Activated naive CD4-positive, alpha-beta T cell treated with anti-CD3 and anti-CD28 coated beads, Interleukin-2, amount 50 U/mL, for 16 hours (primary cell): ENCODE results near the gene ANP32A.

Source experiments
- DNase-seq: peaks from one replicate; pipeline ENCODE4 v3.0.0-alpha.2; 2020

The ANP32A gene

DNA sequence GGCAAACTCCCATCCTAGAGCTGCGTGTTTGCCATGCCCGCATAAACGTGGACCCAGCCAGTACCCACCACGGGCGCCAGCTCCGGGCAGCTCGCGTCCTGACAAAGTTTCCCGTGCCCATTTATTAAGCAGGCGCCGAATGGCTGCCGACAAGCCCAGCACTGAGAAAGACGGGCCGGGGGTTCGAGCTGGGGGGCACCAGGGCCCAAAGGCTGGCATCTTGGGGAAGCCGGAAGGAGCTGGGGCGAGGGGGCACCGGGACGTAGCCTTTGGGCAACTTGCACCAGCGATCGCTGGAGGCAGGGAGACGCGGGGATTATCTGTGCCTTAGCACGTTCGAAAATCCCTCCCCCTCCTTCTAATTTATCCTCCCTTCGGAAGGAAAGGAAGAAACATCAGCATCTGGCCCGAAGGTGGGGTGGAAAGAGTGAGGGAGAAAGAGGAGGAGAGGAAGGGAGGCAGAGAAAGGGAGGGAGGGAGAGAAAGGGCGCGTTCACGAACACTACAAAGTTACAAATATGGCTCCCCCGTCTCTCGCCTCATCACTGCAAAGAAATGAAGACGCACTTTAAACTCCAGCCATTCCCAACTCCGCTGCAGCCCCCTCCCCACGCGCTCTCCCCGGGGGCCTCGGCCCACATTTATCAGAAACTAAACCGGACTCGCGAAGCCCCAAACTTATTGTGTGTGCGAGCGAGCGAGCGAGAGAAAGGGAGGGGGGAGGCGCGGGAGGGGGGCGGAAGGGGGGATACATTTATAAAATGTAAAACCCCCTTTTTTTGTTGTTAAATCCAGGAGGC is 1.0 kb downstream of the ANP32A start:
- DNase-seq = peak; percentile 49

DNA sequence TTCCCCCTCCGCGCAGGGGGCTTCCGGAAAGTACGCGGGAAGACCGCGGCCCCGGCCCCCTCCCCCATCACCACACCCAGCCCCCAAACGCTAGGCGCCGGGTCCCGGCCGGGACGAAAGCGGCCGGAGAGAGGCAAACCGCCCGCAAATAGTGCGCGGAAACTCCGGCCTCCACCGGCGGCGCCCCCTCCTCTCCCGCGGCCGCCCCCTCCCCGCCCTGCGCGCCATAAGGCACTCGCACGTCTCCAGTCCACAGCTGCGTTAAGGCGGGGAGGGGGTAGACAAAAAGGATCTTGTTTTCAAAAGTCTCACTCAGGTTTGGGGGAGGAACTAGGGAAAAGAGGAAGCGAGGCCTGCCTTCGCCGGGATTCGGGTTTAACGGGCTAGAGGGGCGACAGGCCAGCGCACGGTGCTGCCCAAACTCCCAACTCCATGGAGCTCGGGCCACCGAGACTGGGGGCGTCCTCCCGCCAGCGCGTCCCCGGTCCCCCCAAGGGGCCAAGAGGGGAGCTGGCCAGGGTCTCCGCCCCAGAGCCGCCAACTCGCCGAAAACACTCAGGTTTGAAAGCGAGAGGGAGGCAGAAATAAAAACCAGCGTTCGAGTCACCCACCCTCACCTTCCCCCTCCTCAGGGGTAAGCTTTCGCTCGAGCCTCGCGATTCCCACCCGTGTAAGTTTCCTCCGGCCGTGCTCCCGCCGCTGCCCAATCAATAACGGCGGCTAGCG is 1.8 kb downstream of the ANP32A start:
- peak; percentile 46 for DNase-seq

DNA sequence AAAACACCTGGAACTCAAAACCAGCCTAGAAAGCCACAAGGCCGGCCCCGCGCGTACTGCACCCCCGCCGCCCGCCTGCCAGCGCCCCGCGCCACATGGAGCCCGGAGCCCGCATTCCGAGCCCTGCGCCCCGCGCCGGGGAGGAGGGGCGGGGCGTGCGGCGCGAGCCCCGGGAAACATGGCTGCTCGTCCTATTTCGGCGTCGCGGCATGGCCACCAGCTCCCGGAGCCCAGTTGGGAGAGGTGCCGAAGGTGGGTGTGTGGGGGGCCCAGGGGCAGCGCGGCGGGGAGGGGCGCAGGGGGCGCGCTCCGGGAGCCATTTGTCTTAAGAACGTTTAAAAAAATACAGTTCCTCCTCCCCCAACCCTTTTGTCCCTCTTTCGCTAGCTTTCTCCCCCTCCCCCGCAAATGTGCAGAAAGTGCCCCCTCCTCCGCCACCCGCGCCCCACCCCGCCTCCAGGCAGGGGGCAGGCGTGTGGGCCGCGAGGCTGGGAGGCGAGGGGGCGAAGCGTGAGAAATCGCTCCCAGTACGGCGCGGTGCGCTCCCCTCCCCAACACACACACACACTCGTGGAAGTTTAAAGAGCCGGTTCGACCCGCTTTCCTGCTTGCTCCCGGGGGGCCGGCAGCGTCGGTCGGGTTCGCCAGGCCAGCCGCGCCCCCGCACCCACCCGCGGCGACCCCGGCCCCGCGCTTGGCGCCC is 2.5 kb downstream of the ANP32A start:
- DNase-seq = peak; percentile 75

DNA sequence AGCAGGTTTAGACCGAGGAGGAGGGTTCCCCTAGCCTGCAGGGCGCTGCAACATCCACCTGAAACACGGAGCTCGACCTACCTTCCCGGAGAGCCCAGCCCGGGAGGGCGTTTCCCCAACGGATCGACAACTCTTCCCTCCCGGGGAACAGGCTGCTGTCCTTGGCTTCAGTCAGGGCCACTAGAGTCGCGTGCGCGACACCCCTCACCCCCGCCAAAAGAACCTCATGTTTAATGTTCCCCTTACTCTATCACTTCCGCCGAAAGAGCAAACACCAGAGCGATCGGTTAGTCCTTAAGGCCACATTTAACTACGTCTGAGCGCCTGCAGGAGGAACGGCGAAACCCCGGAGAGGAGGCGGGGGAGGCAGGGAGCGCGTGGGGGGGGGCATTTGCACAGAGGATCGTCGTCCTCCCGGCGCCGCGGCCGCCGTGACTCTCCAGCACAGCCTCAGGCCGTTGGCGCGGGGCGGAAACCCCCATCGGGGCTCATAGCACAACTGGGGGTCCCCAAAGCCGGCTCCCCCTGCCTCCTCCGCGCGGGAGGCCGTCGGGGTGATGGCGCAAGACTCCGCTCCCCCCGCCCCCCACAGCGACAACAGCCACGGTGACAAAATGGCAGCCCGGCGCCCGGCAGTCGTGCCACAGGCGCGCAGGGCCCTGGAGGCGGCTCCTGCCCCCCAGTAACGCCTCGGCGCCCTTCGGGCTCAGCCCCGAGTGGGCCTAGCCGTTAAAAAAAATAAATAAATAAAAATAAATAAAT is 3.2 kb downstream of the ANP32A start:
- DNase-seq = peak; percentile 77

DNA sequence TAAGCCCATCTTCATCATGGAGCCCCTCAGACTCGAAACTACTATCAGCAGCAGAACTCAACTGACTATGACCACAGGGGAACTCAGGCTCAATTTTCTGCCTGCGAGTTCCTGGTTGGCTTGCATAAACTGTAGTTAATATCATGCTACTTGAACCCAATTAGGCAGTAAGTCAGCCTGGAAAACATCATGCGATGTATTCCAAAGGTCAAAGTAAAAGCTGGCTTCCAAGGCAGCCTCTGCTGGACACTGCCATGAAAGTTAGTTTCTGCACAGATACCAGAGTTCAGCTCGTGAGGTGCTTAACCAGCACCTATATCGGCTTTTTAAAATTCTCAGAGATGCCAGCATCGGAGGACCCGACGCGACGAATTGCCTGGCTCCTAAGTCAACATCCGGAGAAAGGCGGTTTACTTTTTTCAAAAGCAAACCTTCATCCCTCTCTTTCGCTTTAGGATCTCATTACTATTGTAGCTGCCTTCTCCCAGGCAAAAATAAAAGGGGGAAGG is 3.8 kb downstream of the ANP32A start:
- DNase-seq = no peak

DNA sequence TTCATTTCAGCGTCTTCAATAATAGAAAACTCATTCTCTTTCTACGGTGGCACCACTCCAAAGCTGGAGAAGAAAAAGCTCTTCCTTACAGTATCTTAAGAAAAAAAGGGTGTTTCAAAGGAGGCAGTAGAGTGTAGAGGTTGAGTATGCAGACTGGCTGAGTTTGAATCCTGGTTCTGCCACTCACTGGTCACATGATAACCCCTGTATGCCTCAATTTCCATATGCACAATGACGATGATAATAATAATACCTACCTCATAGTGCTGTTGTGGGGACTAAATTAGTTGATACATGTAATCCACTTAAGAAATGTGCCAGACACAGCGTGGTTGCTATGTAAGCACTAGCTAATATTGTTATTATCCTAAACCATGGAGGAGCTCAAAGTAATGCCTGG is 4.5 kb downstream of the ANP32A start:
- no peak for DNase-seq

DNA sequence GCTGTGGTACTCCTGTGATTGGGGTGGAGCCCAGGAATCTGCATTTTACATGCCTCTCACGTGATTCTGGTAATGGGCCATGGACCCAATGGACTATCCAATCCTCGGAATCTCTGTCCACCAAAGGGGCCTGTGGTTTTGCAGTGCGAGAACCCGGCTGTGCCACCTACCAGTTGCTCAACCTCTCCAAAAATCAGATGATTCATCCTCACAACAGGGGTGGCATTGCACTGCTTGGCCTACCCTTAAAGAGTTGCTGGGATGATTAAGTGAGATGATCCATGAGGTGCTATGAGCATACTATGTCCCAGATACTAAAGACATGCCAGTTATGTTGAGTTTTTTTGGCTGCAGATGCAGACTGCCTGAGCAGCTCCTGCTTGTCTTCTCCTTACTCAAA is 5.1 kb downstream of the ANP32A start:
- DNase-seq = no peak

DNA sequence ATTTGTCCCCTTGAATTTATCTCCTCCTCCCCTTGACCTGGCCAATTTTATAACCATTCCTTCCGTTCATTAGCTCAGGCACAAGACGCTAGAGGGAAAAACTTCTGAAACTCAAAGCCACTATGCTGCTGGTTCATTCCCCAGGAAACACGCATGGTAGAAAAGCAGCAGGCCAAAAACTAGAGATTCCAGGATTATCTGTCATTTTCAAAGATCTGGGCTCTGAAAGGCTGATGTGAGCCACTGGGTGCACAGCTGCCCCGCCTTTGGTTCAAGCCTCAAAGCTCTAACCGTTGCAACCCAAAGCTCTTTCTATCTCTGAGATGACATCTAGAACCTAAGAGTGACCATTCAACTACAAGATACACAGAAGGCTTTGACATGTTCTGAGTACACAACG is 6.1 kb downstream of the ANP32A start:
- DNase-seq = no peak

DNA sequence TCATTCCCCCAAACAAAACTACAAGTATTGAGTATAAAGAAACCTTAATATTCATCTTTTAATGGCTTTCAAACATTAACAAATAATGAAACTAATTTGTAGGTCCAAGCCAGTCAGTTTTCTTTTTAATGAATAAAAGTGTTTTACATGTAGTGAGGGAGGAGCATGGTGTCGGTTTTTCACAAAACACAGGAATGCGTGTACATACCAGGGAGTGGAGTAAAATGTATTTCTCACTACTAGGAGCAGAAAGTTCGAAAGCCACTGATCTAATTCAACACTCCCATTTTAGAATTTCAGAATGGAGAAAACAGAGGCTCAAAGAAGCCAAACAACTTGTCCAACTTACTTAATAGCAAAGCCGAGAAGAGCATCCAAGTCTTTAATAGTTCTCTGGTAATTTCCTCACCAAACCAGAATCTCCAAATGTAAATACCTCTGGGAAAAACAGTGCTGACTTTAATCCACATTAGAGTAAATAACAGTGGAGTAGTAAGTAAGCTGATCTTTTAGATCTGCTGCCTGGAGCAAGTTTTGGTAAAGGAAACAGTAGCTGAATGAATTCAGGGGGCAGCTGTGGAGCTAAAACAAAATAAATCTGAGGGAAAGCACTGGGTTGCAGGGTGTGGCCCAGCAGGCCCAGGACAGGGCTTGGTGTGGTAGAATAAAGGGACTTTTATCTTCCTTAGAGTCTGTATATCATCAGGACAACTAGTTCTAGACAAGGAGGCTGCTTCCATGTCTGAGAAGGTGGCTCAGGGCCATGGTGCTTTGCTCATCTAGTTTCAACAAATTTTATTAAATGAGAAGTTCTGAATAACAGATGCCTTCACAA is 7.9 kb downstream of the ANP32A start:
- DNase-seq = no peak

DNA sequence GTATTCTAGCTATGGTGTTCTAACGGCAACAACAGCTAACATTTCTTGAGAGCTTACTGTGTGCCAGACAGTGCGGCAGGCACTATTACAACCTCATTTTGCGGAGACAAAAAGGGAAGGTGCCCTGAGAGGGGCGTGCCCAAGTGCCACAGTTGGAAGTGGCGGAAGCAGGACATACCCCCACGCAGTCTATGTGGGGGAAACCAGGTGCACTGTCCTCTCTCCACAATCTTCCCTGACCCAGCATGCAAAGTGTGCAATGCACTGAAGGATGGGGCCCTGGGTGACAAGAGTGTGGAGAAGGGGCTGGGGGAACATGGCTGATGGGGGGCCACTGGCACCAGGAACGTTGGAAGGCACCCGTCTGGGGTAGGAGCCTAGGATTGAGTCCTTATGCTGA is 8.6 kb downstream of the ANP32A start:
- no peak for DNase-seq

DNA sequence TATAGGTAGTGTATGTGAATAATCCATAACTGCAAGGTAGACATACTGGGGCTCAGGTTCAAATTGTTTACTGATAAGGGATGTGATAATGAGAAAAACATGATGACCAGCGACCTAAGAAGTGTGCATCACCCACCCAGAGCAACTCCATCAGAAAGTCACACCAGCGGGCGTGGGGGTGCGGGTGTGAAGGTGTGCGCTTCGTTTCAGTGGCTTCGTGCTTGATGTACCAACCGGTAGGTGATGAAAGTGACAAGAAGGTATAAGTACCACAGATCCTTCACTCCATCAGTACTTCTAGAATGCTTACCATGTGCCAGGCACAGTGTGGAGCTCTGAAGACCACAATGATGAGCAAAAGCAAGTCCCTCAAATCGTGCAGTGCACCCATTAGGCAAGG is 11.2 kb downstream of the ANP32A start:
- DNase-seq = no peak

DNA sequence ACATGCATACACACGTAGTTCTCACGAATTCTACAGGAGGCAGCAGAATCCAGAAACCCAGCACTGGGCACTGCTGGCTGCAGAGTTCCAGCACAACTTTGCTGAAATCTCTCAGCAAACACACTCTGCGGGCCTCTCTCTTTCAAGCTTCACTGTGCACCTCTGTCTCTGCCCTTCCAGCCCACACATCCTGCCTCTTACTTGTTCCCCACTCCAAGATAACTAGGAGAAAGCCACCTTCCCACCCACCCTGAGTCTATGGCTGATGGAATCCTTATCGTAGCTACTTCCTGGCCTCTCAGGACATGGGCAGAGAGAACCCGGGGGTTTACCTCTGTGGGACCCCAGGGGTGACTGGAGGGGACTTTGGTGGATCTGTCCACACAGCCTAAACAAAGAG is 11.9 kb downstream of the ANP32A start:
- DNase-seq = no peak

DNA sequence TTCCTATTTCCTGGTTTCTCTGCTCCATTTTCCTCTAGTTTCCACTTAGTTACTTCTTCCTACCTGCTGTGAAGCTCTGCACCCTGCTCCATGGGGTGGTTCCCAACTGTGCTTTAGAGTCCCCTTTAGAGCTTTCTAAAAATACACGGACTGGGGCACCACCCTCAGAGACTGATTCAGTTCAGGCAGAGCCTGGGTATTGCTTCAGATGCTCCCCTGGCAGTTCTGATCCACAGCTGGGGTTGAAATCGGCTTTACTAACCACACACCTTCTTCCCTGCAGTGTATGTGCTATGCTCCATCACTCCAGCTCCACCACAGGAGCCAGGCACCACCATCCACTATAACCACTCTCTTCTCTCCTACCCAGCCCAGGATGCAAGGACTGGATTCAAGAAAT is 12.6 kb downstream of the ANP32A start:
- DNase-seq = no peak

DNA sequence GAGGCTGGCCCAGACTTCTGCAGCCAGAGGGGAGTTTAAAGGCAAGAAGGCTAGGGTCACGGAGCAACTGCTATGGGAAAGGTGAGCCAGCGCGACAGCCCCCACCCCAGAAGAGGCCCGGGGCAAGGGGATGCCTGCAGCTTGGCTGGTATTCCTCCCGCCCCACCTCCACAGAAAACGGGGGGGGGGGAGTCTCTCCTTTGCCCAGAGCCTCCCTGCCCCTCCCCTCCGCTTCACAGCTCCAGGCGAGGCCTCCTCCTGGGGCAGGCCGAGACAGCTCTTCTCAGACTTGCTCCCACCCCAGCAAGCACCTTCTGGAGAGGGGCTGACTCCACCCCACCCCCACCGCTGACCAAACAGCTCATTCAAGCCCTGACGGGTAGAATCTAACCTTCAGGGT is 13.4 kb downstream of the ANP32A start:
- DNase-seq = no peak

DNA sequence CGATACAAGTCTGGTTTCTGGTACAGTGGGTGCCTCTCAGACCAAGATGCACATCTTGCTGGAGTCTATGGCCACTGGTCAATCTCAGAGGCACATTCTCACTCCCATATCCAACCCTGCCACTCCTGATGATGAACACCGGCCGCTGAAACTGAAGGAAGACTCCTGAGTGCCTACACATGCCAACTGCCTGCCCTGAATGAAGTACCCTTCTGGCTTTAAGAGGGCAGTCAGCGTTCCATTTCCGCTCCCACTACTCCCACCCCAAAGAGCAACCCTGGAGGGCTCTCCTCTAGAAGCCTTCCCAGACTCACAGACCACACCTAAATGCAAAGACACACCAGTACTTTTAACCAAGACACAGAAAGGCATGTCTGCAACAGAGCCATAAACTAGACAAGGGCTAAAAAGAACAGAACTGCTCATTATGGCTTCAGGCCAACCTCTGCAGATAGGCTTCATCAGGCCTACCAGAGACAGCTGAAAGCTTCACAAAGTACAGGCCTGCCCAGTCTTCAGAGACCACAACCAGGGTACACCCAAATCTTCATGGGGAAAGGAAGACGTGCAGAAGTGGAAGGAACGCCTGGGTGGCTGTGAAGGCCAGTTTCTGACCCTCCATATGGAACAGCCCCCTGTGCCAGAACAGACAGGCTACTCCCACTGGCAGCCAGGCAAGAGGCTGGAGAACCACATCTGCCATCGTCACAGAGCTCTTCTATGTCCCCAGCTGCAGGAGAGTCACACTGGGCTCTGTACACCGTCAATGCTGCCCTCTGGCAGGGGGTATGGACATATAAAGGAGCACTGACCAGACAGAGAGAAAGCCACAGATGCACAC is 14.3 kb downstream of the ANP32A start:
- DNase-seq = no peak

DNA sequence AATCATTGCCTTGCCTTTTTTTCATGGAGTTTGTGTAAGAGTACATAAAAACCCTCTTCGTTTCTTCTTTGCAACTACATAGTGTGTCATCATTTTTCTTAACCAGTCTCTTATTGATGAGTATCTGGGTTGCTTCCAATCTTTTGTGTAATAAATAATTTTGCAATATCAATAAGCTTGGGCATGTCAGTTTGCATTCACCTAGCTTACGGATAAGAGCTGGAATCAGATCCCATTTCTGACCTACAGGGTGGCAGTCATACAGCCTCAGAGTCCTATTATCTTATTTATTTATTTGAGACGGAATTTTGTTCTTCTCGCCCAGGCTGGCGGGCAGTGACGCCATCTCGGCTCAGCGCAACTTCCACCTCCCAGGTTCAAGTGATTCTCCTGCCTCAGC is 18.3 kb downstream of the ANP32A start:
- no peak for DNase-seq

DNA sequence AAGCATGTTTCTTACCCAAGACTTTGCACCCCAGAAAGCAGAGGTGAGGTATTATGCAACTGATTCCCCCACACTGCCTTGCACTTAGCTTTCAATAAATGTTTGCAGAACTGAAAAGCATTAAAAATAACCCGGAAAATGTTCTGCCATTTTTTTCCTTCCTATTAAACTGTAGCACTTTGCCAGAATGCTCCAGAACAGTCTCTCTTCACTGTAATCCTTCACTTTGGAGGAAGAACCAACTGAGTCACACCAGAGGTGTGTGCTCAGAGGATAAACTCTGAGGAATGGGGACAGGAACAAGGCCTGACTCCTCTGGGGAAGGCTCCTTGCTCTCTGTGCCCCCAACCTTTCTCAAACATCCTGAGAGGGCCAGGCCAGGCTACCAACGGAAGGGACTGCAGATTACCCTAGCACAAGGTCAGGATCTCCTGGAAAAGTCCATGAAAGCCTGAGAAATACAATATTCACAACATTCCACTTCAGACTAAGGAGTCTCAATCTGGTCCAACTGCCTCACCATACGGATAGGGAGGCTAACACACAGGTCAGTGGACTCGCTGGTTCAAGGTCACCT is 19.0 kb downstream of the ANP32A start:
- no peak for DNase-seq

DNA sequence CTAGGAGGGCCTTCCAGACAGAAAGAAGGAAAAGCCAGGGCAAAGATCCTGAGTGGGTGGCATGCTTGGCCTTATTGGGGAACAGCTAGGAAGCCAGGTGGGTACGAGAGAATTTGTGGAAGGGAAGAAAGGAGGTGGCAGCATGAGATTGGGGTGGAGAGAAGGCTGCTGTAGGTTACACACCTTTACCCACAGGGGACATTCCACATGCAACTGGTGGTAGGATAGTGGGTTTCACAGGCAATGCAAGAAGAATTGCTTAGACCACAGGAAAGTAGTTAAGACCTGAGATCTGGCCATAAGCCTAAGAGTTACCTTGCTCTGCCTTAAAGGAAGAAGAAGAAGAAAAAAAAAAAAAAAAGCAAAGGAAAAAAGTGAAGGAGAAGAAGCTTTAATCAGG is 19.8 kb downstream of the ANP32A start:
- no peak for DNase-seq

DNA sequence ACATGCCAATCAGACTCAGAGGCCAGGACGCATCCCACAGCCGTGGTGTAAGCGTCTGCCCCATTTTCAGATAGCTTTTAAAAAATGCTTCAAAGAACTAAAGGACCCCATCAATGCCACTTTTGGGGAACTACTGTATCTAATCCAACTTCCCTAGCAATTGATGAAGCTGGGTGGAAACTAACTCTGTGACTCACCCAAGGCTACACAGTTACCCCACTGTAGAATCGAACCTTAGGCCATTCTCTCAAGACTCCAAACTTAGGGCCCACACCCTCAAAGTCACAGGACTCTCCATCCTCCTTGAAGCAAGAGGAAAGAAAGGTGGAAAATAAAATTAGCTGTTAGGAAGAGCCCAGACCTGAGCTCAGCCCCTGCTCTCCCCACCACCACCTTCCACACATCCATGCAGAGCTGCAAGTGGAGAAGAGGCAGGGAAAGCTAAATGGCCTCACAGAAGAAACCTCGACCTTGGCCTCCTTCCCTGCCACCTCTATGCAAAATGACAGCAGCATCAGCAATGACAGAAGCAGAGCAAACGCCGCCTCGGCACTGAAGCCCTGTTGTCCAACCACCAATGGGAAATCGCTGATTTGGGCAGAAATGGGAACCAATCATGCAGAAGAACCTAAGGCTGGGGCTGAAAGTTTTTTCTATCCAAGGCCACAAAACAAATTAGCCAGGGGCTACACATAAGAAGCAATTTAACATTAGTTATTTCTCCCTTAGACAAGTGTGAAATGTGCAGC is 22.2 kb downstream of the ANP32A start:
- no peak for DNase-seq
